Activated CD4-positive, alpha-beta memory T cell treated with anti-CD3 and anti-CD28 coated beads, Interleukin-2, amount 10 ng/mL, durations not matched to agents 7 days and 5 days (primary cell): Measurements from ENCODE around the gene NPHS1. TPM values are rescaled to one million over a fixed set of nuclear protein-coding genes. Genes with fewer than 3 reads are reported as not detected.
"Not testable (repeated sequence)": the region's sequence is repeated elsewhere in the genome, so short reads cannot be mapped to it uniquely, and the experiment has no call there.

Source experiments
- CTCF ChIA-PET: fragments of 350-600 bp; sonication (Branson Sonifier 250); formaldehyde crosslinking; loops from one replicate; lab custom pipeline; 2021; ENCODE audit warnings: antibody characterized with exemption, inconsistent platforms; lab: Charles Lee
- POLR2A ChIA-PET: fragments of 350-600 bp; sonication (Branson Sonifier 250); formaldehyde crosslinking; loops from one replicate; lab custom pipeline; 2021; ENCODE audit warnings: antibody characterized with exemption; lab: Charles Lee
- DNase-seq: peaks from one replicate; pipeline ENCODE4 v3.0.0-alpha.2; 2020
- H3K27ac Mint-ChIP-seq: one replicate; pipeline ENCODE4 v1.8.0; 2021; ENCODE audit warnings: mild to moderate bottlenecking, mixed read lengths
- H3K27me3 Mint-ChIP-seq: one replicate; pipeline ENCODE4 v1.8.0; 2021; ENCODE audit warnings: mixed read lengths
- H3K36me3 Mint-ChIP-seq: one replicate; pipeline ENCODE4 v1.8.0; 2021; ENCODE audit warnings: low read depth, mixed read lengths
- H3K4me1 Mint-ChIP-seq: one replicate; pipeline ENCODE4 v1.8.0; 2021; ENCODE audit warnings: mixed read lengths
- H3K4me3 Mint-ChIP-seq: one replicate; pipeline ENCODE4 v1.8.0; 2021; ENCODE audit warnings: mild to moderate bottlenecking, mixed read lengths
- H3K9me3 Mint-ChIP-seq: one replicate; pipeline ENCODE4 v1.8.0; 2021; ENCODE audit warnings: mixed read lengths
- total RNA-seq, 2 experiments: library from RNA; stranded (reverse); gene quantifications; one replicate each; pipeline ENCODE4 v1.2.3, GENCODE V29; 2021

Gene NPHS1
- total RNA-seq, 2 experiments from 2014 or later, result not detected

GRCh38 chr19:35870124-35870736 lies 17.9 kb upstream of the NPHS1 start:
- peak overlapping the region; percentile 43 for H3K27ac Mint-ChIP-seq

GRCh38 chr19:35869327-35870123 lies 17.2 kb upstream of the NPHS1 start:
- ChIA-PET CTCF (interaction anchor here (0.6 to 1.9 kb wide), 4 partner anchors 13 to 703 kb away, joined by 3 to 7 read pairs (median 5); no protein-coding TSS in a partner anchor), POLR2A (interaction anchor here (1.0 to 2.8 kb wide), 5 partner anchors 10 to 129 kb away, joined by 3 to 13 read pairs (median 4); partner anchors contain the start of gene KIRREL2)
- Mint-ChIP-seq H3K27me3 (peaks cover 37% of the 10 kb centered on the region), H3K9me3 (no peaks in the 10 kb centered on the region), H3K4me1 (peaks cover 18% of the 10 kb centered on the region), H3K36me3 (no peaks in the 10 kb centered on the region), H3K4me3 (peak overlapping the region; percentile 73), H3K27ac (peak overlapping the region; percentile 43)
- peak; percentile 88 for DNase-seq

More at GRCh38 chr19:35870124-35870736, 17.9 kb upstream of the NPHS1 start:
- H3K4me1 Mint-ChIP-seq, result peaks cover 18% of the 10 kb centered on the region
- not testable (repeated sequence) for H3K9me3 Mint-ChIP-seq, DNase-seq, H3K36me3 Mint-ChIP-seq
- ChIA-PET POLR2A (interaction anchor here (1.0 to 2.8 kb wide), 4 partner anchors 10 to 60 kb away, joined by 3 to 13 read pairs (median 4); partner anchors contain the start of gene KIRREL2), CTCF (interaction anchor here (1.2 to 1.9 kb wide), 3 partner anchors 12 to 226 kb away, joined by 3 to 7 read pairs (median 7); no protein-coding TSS in a partner anchor)
- H3K27me3 Mint-ChIP-seq, result peaks cover 33% of the 10 kb centered on the region
- peak overlapping the region; percentile 73 for H3K4me3 Mint-ChIP-seq

GRCh38 chr19:35868823-35869326 lies 16.6 kb upstream of the NPHS1 start:
- no peaks in the 10 kb centered on the region for H3K36me3 Mint-ChIP-seq
- H3K9me3 Mint-ChIP-seq, result no peaks in the 10 kb centered on the region
- H3K4me3 Mint-ChIP-seq, result peak overlapping the region; percentile 21
- H3K27ac Mint-ChIP-seq, result no peak overlapping the region
- DNase-seq, result no peak
- peaks cover 37% of the 10 kb centered on the region for H3K27me3 Mint-ChIP-seq
- POLR2A ChIA-PET, result interaction anchor here (1.0 to 2.8 kb wide), 4 partner anchors 12 to 128 kb away, joined by 4 to 13 read pairs (median 4); partner anchors contain the start of gene KIRREL2
- peaks cover 18% of the 10 kb centered on the region for H3K4me1 Mint-ChIP-seq
- CTCF ChIA-PET, result interaction anchor here (0.6 to 1.9 kb wide), 3 partner anchors 13 to 702 kb away, joined by 3 to 7 read pairs (median 3); no protein-coding TSS in a partner anchor

- Mint-ChIP-seq H3K27ac (no peak within 1 kb of the TSS), H3K4me1 (peaks cover 18% of the 10 kb centered on the region), H3K36me3 (no peaks in the 10 kb centered on the region), H3K9me3 (no peaks in the 10 kb centered on the region), H3K27me3 (peaks cover 37% of the 10 kb centered on the region), H3K4me3 (peak within 1 kb of the TSS; percentile 21)
- POLR2A ChIA-PET, result interaction anchor here (1.0 to 2.8 kb wide), 3 partner anchors 62 to 127 kb away, joined by 4 to 13 read pairs (median 4); no protein-coding TSS in a partner anchor
- CTCF ChIA-PET, result interaction anchor here (1.9 kb wide), 1 partner anchor 14 kb away, joined by 7 read pairs; no protein-coding TSS in a partner anchor
- DNase-seq, result peak; percentile 70
These were observed 16.0 kb upstream of the NPHS1 start, which contains the start of gene APLP1 for GRCh38 chr19:35868172-35868822. APLP1 (plus strand) TSS chr19:35868574; CDS start chr19:35868637, 63 bp downstream.

- DNase-seq, result no peak
- Mint-ChIP-seq H3K4me3 (no peak overlapping the region), H3K4me1 (peaks cover 4% of the 10 kb centered on the region), H3K36me3 (no peaks in the 10 kb centered on the region), H3K9me3 (no peaks in the 10 kb centered on the region), H3K27ac (no peak overlapping the region), H3K27me3 (peaks cover 64% of the 10 kb centered on the region)
- CTCF ChIA-PET, result no interaction called here
- POLR2A ChIA-PET, result no interaction called here
These were observed 10.7 kb upstream of the NPHS1 start for GRCh38 chr19:35863018-35863417.

GRCh38 chr19:35862528-35862927 lies 10.2 kb upstream of the NPHS1 start:
- Mint-ChIP-seq H3K27me3 (peaks cover 64% of the 10 kb centered on the region), H3K4me3 (no peak overlapping the region), H3K4me1 (peaks cover under 1% of the 10 kb centered on the region), H3K27ac (no peak overlapping the region), H3K36me3 (no peaks in the 10 kb centered on the region), H3K9me3 (no peaks in the 10 kb centered on the region)
- no peak for DNase-seq
- ChIA-PET POLR2A (no interaction called here), CTCF (no interaction called here)

- no peak overlapping the region for H3K4me3 Mint-ChIP-seq
- H3K27me3 Mint-ChIP-seq, result peaks cover 66% of the 10 kb centered on the region
- CTCF ChIA-PET, result no interaction called here
- no peak overlapping the region for H3K27ac Mint-ChIP-seq
- peaks cover 5% of the 10 kb centered on the region for H3K4me1 Mint-ChIP-seq
- DNase-seq, result no peak
- POLR2A ChIA-PET, result no interaction called here
- no peaks in the 10 kb centered on the region for H3K9me3 Mint-ChIP-seq
- no peaks in the 10 kb centered on the region for H3K36me3 Mint-ChIP-seq
These were observed 9.4 kb upstream of the NPHS1 start for GRCh38 chr19:35861640-35862160.

- ChIA-PET CTCF (no interaction called here), POLR2A (no interaction called here)
- Mint-ChIP-seq H3K27ac (no peak overlapping the region), H3K36me3 (no peaks in the 10 kb centered on the region), H3K4me3 (no peak overlapping the region), H3K27me3 (peaks cover 61% of the 10 kb centered on the region), H3K9me3 (no peaks in the 10 kb centered on the region), H3K4me1 (peaks cover 5% of the 10 kb centered on the region)
- no peak for DNase-seq
These were observed 8.7 kb upstream of the NPHS1 start for GRCh38 chr19:35860818-35861639.

- no peak for DNase-seq
- POLR2A ChIA-PET, result no interaction called here
- CTCF ChIA-PET, result no interaction called here
- Mint-ChIP-seq H3K4me3 (no peak overlapping the region), H3K4me1 (peaks cover 5% of the 10 kb centered on the region), H3K27me3 (peaks cover 60% of the 10 kb centered on the region), H3K9me3 (no peaks in the 10 kb centered on the region), H3K36me3 (no peaks in the 10 kb centered on the region), H3K27ac (no peak overlapping the region)
These were observed 8.1 kb upstream of the NPHS1 start for GRCh38 chr19:35860436-35860817.

- Mint-ChIP-seq H3K27me3 (peaks cover 63% of the 10 kb centered on the region), H3K27ac (no peak overlapping the region), H3K4me3 (no peak overlapping the region), H3K36me3 (no peaks in the 10 kb centered on the region), H3K4me1 (peaks cover 5% of the 10 kb centered on the region), H3K9me3 (no peaks in the 10 kb centered on the region)
- ChIA-PET CTCF (no interaction called here), POLR2A (no interaction called here)
- DNase-seq, result no peak
These were observed 7.1 kb upstream of the NPHS1 start for GRCh38 chr19:35859414-35859813.

- peaks cover 5% of the 10 kb centered on the region for H3K4me1 Mint-ChIP-seq
- no peak overlapping the region for H3K27ac Mint-ChIP-seq
- CTCF ChIA-PET, result no interaction called here
- H3K27me3 Mint-ChIP-seq, result peaks cover 66% of the 10 kb centered on the region
- H3K9me3 Mint-ChIP-seq, result no peaks in the 10 kb centered on the region
- POLR2A ChIA-PET, result no interaction called here
- no peaks in the 10 kb centered on the region for H3K36me3 Mint-ChIP-seq
- DNase-seq, result no peak
- no peak overlapping the region for H3K4me3 Mint-ChIP-seq
These were observed 6.0 kb upstream of the NPHS1 start for GRCh38 chr19:35858311-35858710.
